ENCODE results near the gene CACNA2D3. TPM values are rescaled to one million over a fixed set of nuclear protein-coding genes. Genes with fewer than 3 reads are reported as not detected.

The CACNA2D3 gene
- total RNA-seq, 4 donors from 2014 or later: 0.55 to 3.4 (median 1.6) TPM

- no peak overlapping the region for H3K27ac ChIP-seq
- no peak overlapping the region for H3K4me3 ChIP-seq
- intact Hi-C loops (cut with DNase I; ENCODE audit: low total_unique reads): no loop called here
- WGBS, 2 donors (ENCODE audit: low coverage in 1 of 2): 59 to 72% methylated on average over 5 to 8 of the region's 8 CpGs
- no peaks in the 10 kb centered on the region for H3K27me3 ChIP-seq
- H3K4me1 ChIP-seq: peaks cover 0 to 9% (median under 1%) of the 10 kb centered on the region in 4 donors
- H3K9me3 ChIP-seq: no peaks in the 10 kb centered on the region
- in situ Hi-C loops (cut with MboI; ENCODE audit: low pct_ligation_motif_present in 1 of 4, low pct_unique_long_range_greater_than_20kb in 1 of 4, low sequenced_read_pairs in 3 of 4): loop anchor here in 2 of 4 donors (25.0 kb wide), 2 partner anchors 397 to 422 kb away; no protein-coding TSS in a partner anchor
- TF ChIP-seq POLR2A (IDR thresholded peaks at IDR 0.05): no peak
- DNase-seq: no peak
- H3K36me3 ChIP-seq: no peaks in the 10 kb centered on the region
Observed at GRCh38 chr3:54358969-54359694, 236.8 kb downstream of the CACNA2D3 start.

GRCh38 chr3:54360320-54360719, 238.0 kb downstream of the CACNA2D3 start:
- H3K36me3 ChIP-seq: no peaks in the 10 kb centered on the region
- in situ Hi-C loops (cut with MboI; ENCODE audit: low pct_ligation_motif_present in 1 of 4, low pct_unique_long_range_greater_than_20kb in 1 of 4, low sequenced_read_pairs in 3 of 4) (loop anchor here in 2 of 4 donors (25.0 kb wide), 2 partner anchors 398 to 423 kb away; no protein-coding TSS in a partner anchor), intact Hi-C loops (cut with DNase I; ENCODE audit: low total_unique reads) (no loop called here)
- WGBS, 2 donors (ENCODE audit: low coverage in 1 of 2): 69 to 80% methylated on average over 1 to 3 of the region's 3 CpGs
- H3K4me3 ChIP-seq: no peak overlapping the region
- H3K27me3 ChIP-seq: no peaks in the 10 kb centered on the region
- H3K4me1 ChIP-seq: peaks cover 0 to 5% (median 0%) of the 10 kb centered on the region in 4 donors
- no peak for DNase-seq
- TF ChIP-seq, protein P1, sequence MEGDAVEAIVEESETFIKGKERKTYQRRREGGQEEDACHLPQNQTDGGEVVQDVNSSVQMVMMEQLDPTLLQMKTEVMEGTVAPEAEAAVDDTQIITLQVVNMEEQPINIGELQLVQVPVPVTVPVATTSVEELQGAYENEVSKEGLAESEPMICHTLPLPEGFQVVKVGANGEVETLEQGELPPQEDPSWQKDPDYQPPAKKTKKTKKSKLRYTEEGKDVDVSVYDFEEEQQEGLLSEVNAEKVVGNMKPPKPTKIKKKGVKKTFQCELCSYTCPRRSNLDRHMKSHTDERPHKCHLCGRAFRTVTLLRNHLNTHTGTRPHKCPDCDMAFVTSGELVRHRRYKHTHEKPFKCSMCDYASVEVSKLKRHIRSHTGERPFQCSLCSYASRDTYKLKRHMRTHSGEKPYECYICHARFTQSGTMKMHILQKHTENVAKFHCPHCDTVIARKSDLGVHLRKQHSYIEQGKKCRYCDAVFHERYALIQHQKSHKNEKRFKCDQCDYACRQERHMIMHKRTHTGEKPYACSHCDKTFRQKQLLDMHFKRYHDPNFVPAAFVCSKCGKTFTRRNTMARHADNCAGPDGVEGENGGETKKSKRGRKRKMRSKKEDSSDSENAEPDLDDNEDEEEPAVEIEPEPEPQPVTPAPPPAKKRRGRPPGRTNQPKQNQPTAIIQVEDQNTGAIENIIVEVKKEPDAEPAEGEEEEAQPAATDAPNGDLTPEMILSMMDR (IDR thresholded peaks at IDR 0.05): no peak
- TF ChIP-seq POLR2AphosphoS5 (IDR thresholded peaks at IDR 0.05): no peak
- TF ChIP-seq POLR2A (IDR thresholded peaks at IDR 0.05): no peak
- TF ChIP-seq EP300 (IDR thresholded peaks at IDR 0.05; ENCODE audit: low read depth): no peak
- H3K9me3 ChIP-seq: no peaks in the 10 kb centered on the region
- no peak overlapping the region for H3K27ac ChIP-seq

- in situ Hi-C loops (cut with MboI; ENCODE audit: low pct_ligation_motif_present in 1 of 4, low pct_unique_long_range_greater_than_20kb in 1 of 4, low sequenced_read_pairs in 3 of 4): loop anchor here in 2 of 4 donors (25.0 kb wide), 2 partner anchors 400 to 425 kb away; no protein-coding TSS in a partner anchor
- intact Hi-C loops (cut with DNase I; ENCODE audit: low total_unique reads): no loop called here
- Histone ChIP-seq H3K4me1 (no peaks in the 10 kb centered on the region), H3K4me3 (no peak overlapping the region), H3K9me3 (no peaks in the 10 kb centered on the region), H3K27ac (no peak overlapping the region), H3K27me3 (no peaks in the 10 kb centered on the region), H3K36me3 (no peaks in the 10 kb centered on the region)
- DNase-seq: no peak
- no peak for TF ChIP-seq POLR2AphosphoS5 (IDR thresholded peaks at IDR 0.05)
- no peak for TF ChIP-seq EP300 (IDR thresholded peaks at IDR 0.05; ENCODE audit: low read depth)
- no peak for TF ChIP-seq POLR2A (IDR thresholded peaks at IDR 0.05)
- 93 to 100% methylated on average over 2 to 7 of the region's 7 CpGs for WGBS, 2 donors (ENCODE audit: low coverage in 1 of 2)
Observed at GRCh38 chr3:54361746-54362283, 239.5 kb downstream of the CACNA2D3 start.

DNA sequence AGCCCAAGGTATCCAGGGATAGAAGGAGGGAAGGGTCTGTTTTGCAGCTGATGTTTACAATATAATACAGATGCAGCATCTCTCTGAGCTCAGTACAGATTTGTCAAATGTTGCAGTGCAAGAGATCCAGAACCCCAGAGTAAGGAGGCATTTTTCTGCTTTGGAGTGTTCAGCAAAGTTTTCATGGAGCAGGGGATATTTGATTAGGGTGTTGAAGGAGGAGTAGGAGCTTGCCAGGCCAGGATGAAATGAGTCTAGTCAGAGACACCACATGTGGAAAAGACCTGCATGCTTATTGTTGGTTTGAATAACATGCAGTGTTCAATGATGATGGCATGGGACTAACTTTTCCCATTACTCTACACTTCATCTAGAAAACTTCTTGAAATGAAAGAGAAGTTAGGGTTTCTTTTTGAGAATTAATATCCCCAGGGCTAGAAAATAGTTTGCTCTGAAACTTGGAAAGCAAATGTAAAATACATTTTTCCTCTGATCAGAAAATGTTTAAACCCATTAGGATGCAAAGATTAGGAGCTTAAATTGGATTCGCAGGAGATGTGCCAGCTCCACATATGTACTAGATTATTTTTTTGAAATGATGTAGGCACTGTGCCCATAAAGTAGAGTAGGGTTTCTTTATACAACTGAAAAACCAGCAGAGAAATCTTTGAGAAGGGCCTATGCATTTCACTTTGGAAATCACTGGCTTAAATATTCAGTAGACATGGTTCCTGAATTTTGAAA, 243.8 kb downstream of the CACNA2D3 start:
- DNase-seq: no peak
- TF ChIP-seq, protein P1 (IDR thresholded peaks at IDR 0.05): no peak
- TF ChIP-seq POLR2AphosphoS5 (IDR thresholded peaks at IDR 0.05): no peak
- no peak for TF ChIP-seq EP300 (IDR thresholded peaks at IDR 0.05; ENCODE audit: low read depth)
- TF ChIP-seq POLR2A (IDR thresholded peaks at IDR 0.05): no peak
- Histone ChIP-seq H3K27ac (no peak overlapping the region), H3K9me3 (no peaks in the 10 kb centered on the region), H3K27me3 (peaks cover 13% of the 10 kb centered on the region), H3K36me3 (no peaks in the 10 kb centered on the region), H3K4me3 (no peak overlapping the region), H3K4me1 (no peaks in the 10 kb centered on the region)
- in situ Hi-C loops (cut with MboI; ENCODE audit: low pct_ligation_motif_present in 1 of 4, low pct_unique_long_range_greater_than_20kb in 1 of 4, low sequenced_read_pairs in 3 of 4): loop anchor here in 2 of 4 donors (25.0 kb wide), 2 partner anchors 404 to 429 kb away; no protein-coding TSS in a partner anchor
- WGBS, 2 donors (ENCODE audit: low coverage in 1 of 2): 38 to 56% methylated on average over 1 of the region's 1 CpG
- intact Hi-C loops (cut with DNase I; ENCODE audit: low total_unique reads): no loop called here

GRCh38 chr3:54366839-54367238, 244.5 kb downstream of the CACNA2D3 start:
- WGBS, 2 donors (ENCODE audit: low coverage in 1 of 2): 54 to 69% methylated on average over 3 of the region's 3 CpGs
- Histone ChIP-seq H3K4me3 (no peak overlapping the region), H3K9me3 (no peaks in the 10 kb centered on the region), H3K27me3 (peaks cover 13% of the 10 kb centered on the region), H3K4me1 (no peaks in the 10 kb centered on the region), H3K27ac (no peak overlapping the region), H3K36me3 (no peaks in the 10 kb centered on the region)
- TF ChIP-seq EP300 (IDR thresholded peaks at IDR 0.05; ENCODE audit: low read depth): no peak
- no peak for TF ChIP-seq POLR2AphosphoS5 (IDR thresholded peaks at IDR 0.05)
- TF ChIP-seq POLR2A (IDR thresholded peaks at IDR 0.05): no peak
- DNase-seq: peak; percentile 10
- intact Hi-C loops (cut with DNase I; ENCODE audit: low total_unique reads) (no loop called here), in situ Hi-C loops (cut with MboI; ENCODE audit: low pct_ligation_motif_present in 1 of 4, low pct_unique_long_range_greater_than_20kb in 1 of 4, low sequenced_read_pairs in 3 of 4) (loop anchor here in 2 of 4 donors (25.0 kb wide), 2 partner anchors 405 to 430 kb away; no protein-coding TSS in a partner anchor)

Data from transverse colon (tissue), 4 donors.